Naive thymus-derived CD8-positive, alpha-beta T cell (primary cell): ENCODE results near the gene ZNF689. TPM values are rescaled to one million over a fixed set of nuclear protein-coding genes. Genes with fewer than 3 reads are reported as not detected.

Experiments used
- ATAC-seq, 2 donors: fragments of 150-1000 bp; cut with Tn5 transposase in 1 of 2; sonication (Bioruptor Pico), chemical (Tn5 transposase) in 1 of 2; 1 replicate in 1 of 2; 2 replicates in 1 of 2; pipeline ENCODE4 v1.10.0; 2021; ENCODE audit warnings: mild to moderate bottlenecking in 2 of 2, moderate library complexity in 2 of 2
- POLR2A ChIA-PET: fragments of 350-600 bp; sonication (Branson Sonifier 250); formaldehyde crosslinking; loops from one replicate; lab custom pipeline; 2021; ENCODE audit warnings: antibody characterized with exemption; lab: Charles Lee
- DNase-seq, 10 donors: peaks; one replicate each; pipeline versions ENCODE4 v3.0.0 to v3.0.0-alpha.2; 2020 to 2022
- H3K27ac Mint-ChIP-seq, 10 donors: one replicate each; pipeline ENCODE4 v1.8.0; 2020 to 2022; ENCODE audit warnings: mild to moderate bottlenecking in 10 of 10, mixed read lengths in 10 of 10, moderate library complexity in 4 of 10, inconsistent platforms in 1 of 10
- H3K27me3 Mint-ChIP-seq, 5 donors: one replicate each; pipeline ENCODE4 v1.8.0; 2021 to 2022; ENCODE audit warnings: mixed read lengths in 5 of 5
- H3K36me3 Mint-ChIP-seq, 3 donors: one replicate each; pipeline ENCODE4 v1.8.0; 2020 to 2022; ENCODE audit warnings: mixed read lengths in 3 of 3, mild to moderate bottlenecking in 2 of 3, inconsistent platforms in 1 of 3
- H3K4me1 Mint-ChIP-seq, 4 donors: one replicate each; pipeline ENCODE4 v1.8.0; 2021 to 2022; ENCODE audit warnings: mixed read lengths in 4 of 4
- H3K4me3 Mint-ChIP-seq, 10 donors: one replicate each; pipeline ENCODE4 v1.8.0; 2020 to 2022; ENCODE audit warnings: mild to moderate bottlenecking in 10 of 10, mixed read lengths in 10 of 10, moderate library complexity in 6 of 10, inconsistent platforms in 1 of 10
- H3K9me3 Mint-ChIP-seq, 9 donors: one replicate each; pipeline ENCODE4 v1.8.0; 2020 to 2022; ENCODE audit warnings: mixed read lengths in 9 of 9, mild to moderate bottlenecking in 3 of 9, inconsistent platforms in 1 of 9, moderate library complexity in 1 of 9
- polyA plus RNA-seq, 3 donors: library from polyadenylated mRNA; unstranded; fragments of 300-500 nt; fragmentation: Illumina TruSeq; gene quantifications; one replicate each; pipeline ENCODE4 v1.2.3, GENCODE V29; 2021
- total RNA-seq, 8 experiments: library from RNA in 2 of 8; stranded (reverse) in 2 of 8; gene quantifications; one replicate each; pipeline ENCODE4 v1.2.3 and lab custom pipeline; 2021 to 2026

Gene ZNF689
- total and polyA plus RNA-seq, 5 experiments from 2014 or later = 7.7 to 13.7 (median 11.0) TPM

DNA sequence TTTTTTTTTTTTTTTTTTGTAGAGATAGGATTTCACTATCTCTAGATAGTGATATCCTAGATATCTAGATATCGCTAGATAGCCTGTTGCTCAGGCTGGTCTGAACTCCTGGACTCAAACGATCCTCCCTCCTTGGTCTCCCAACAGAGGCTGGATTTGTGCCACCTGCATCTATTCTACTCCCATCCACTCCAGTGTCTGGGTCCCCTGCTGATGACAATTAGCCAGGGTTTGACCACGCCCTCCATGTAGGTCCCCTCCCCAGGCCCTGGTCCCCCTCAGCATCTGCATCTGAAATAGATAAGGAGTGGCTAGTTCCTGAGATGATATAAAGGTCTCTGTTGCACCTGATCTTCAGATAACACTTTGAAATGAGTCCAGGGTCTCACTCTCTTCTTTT lies 40.9 kb downstream of the ZNF689 start:
- Mint-ChIP-seq H3K4me1 (peaks cover 17 to 57% (median 37%) of the 10 kb centered on the region in 4 donors), H3K27ac (peak overlapping the region in 8 of 10 donors; percentile 25 to 100 (median 94)), H3K27me3 (no peaks in the 10 kb centered on the region), H3K9me3 (no peaks in the 10 kb centered on the region), H3K36me3 (peaks cover 0 to 3% (median 0%) of the 10 kb centered on the region in 3 donors), H3K4me3 (peak overlapping the region in 7 of 10 donors; percentile 12 to 65 (median 31))
- POLR2A ChIA-PET = interaction anchor here (0.6 to 3.0 kb wide), 6 partner anchors 11 to 255 kb away, joined by 3 to 31 read pairs (median 8); partner anchors contain the start of genes DCTPP1, ZNF764 and ZNF785
- ATAC-seq (no peak), DNase-seq (no peak)

DNA sequence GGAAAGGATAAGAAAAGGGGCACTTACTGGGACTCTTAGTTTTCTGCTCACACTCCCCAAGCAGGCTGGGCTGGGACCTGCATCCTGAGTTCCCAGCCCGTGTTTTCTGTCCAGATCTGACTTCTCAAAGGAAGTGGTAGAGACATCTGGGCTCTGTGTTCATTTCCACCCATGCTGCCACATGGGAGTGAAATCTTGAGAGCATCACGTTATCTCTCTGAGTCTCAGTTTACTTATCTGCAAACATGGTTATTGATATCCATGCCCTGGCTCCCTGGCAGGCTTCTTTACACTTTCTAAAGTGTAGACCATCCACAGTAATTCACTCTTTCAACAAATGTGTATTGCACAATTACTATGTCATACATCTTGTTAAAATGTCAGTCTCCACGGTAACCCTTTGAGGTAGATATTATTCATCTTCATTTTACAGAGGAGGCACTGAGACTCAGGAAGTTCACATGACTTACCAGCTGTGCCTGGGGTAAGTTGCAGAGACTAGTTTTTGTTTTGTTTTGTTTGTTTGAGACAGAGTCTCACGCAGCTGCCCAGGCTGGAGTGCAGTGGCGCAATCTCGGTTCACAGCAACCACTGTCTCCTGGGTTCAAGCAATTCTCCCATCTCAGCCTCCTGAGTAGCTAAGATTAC lies 42.1 kb downstream of the ZNF689 start:
- Mint-ChIP-seq H3K9me3 (no peaks in the 10 kb centered on the region), H3K27ac (peak overlapping the region; percentile 94 to 100 (median 99)), H3K27me3 (no peaks in the 10 kb centered on the region), H3K4me1 (peaks cover 15 to 52% (median 34%) of the 10 kb centered on the region in 4 donors), H3K4me3 (peak overlapping the region; percentile 64 to 90 (median 82)), H3K36me3 (peaks cover 0 to 3% (median 0%) of the 10 kb centered on the region in 3 donors)
- ATAC-seq (peak; percentile 36 to 46), DNase-seq (peak in 9 of 10 donors; percentile 11 to 78 (median 41))
- POLR2A ChIA-PET = interaction anchor here (0.5 to 3.0 kb wide), 12 partner anchors 10 to 681 kb away, joined by 3 to 31 read pairs (median 4); partner anchors contain the start of genes FBRS, SEPTIN1, ZNF764 and ZNF785

DNA sequence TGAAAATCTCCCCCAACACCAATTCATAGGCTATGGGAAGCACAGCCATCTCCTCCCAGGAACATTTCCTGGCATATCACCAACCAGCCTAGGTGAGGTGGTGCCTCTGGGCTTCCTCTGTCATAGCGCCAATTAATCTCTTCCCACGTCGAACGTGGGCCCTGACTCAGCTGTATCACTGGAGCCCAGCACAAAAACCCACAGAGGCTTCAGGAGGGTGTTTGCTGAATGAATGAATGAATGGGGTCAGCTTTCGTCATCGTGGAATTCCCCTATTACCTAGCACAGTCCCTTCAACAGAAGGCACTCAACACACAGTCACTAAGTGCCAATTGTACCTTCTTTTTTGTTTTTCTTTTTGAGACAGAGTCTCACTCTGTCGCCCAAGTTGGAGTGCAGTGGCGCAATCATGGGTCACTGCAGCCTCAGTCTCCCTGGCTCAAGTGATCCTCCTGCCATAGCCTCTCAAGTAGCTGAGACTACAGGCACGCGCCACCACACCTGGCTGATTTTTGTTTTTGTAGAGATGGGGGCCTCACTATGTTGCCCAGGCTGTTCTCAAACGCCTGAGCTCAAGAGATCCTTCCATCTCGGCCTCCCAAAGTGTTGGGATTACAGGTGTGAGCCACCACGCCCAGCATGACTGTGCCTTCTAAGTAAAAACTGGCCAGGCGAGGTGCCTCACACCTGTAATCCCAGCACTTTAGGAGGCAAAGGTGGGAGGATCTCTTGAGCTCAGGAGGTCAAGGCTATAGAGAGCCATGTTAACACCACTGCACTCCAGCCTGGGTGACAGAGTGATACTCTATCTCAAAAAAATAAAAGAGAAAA lies 42.8 kb downstream of the ZNF689 start:
- POLR2A ChIA-PET = interaction anchor here (0.6 to 3.0 kb wide), 5 partner anchors 9 to 508 kb away, joined by 4 to 31 read pairs (median 9); partner anchors contain the start of genes FBRS, ZNF764 and ZNF785
- Mint-ChIP-seq H3K36me3 (peaks cover 0 to 3% (median 0%) of the 10 kb centered on the region in 3 donors), H3K27me3 (no peaks in the 10 kb centered on the region), H3K4me3 (peak overlapping the region in 8 of 10 donors; percentile 72 to 90 (median 84)), H3K4me1 (peaks cover 15 to 51% (median 34%) of the 10 kb centered on the region in 4 donors), H3K27ac (peak overlapping the region; percentile 94 to 100 (median 99)), H3K9me3 (no peaks in the 10 kb centered on the region)
- no peak for DNase-seq
- no peak for ATAC-seq

DNA sequence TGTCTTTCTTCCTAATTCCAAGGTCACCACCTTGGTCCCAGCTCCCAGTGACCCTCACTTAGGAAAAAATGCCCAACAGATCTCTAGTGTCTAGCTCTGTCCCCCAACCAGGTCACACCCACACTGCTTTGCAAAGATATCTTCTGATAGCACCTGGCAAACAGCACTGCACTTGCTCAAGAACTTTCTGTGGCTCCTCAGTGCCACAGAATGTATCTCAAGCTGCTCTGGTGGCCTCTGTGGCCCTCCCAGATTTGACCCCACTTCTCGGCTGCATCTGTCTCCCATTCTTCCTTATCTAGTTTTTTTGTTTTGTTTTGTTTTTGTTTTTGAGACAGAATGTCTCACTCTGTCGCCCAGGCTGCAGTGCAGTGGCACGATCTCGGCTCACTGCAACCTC lies 43.7 kb downstream of the ZNF689 start:
- Mint-ChIP-seq H3K36me3 (no peaks in the 10 kb centered on the region), H3K9me3 (no peaks in the 10 kb centered on the region), H3K27me3 (no peaks in the 10 kb centered on the region), H3K27ac (peak overlapping the region; percentile 16 to 97 (median 78)), H3K4me1 (peaks cover 11 to 48% (median 31%) of the 10 kb centered on the region in 4 donors), H3K4me3 (peak overlapping the region in 1 of 10 donors; percentile 25)
- no peak for DNase-seq
- ATAC-seq = no peak
- POLR2A ChIA-PET = interaction anchor here (1.1 to 3.0 kb wide), 3 partner anchors 8 to 94 kb away, joined by 4 to 31 read pairs (median 5); partner anchors contain the start of genes ZNF764 and ZNF785

DNA sequence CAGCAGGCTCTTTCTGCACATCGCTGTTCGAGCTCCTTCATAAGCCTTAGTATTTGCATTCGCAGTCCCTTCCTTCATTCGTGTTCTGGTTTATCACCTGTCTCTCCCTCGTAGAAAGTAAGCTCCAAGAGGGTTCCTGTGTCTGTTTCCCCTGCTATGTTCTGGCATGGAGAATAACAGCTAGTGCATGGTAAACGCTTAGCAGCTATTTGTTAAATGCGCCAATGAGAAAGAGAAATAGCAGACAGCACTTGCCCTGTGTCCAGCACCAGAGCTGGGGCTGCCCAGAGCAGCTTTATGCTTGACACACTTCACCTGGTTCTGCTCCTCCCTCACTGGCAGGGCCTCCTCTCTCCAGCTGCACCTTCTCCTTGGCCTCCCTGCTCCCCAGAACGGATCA lies 44.2 kb downstream of the ZNF689 start:
- H3K27me3 Mint-ChIP-seq = no peaks in the 10 kb centered on the region
- no peaks in the 10 kb centered on the region for H3K36me3 Mint-ChIP-seq
- no peaks in the 10 kb centered on the region for H3K9me3 Mint-ChIP-seq
- peak overlapping the region in 7 of 10 donors; percentile 38 to 97 (median 77) for H3K27ac Mint-ChIP-seq
- DNase-seq = no peak
- no peak overlapping the region for H3K4me3 Mint-ChIP-seq
- POLR2A ChIA-PET = interaction anchor here (0.8 to 1.1 kb wide), 2 partner anchors 20 to 34 kb away, joined by 4 to 5 read pairs; partner anchors contain the start of gene ZNF785
- H3K4me1 Mint-ChIP-seq = peaks cover 14 to 50% (median 34%) of the 10 kb centered on the region in 4 donors
- ATAC-seq = no peak

DNA sequence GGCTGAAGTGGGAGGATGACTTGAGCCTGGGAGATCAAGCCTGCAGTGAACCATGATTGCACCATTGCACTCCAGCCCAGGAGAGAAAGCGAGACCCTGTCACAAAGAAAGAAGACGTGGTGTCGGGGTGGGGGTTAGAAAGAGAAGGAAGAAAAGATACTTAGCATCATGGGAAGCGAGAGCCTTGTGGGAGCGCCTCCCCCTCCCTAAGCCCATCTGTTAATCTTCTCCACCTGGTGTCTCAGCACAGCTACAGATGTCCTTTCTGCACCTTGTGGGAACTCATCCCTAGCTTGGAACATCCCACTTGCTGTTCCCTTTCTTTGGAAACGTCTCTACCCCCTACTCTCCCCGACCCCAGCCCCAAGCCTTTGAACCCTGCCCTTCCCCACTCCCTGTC lies 44.7 kb downstream of the ZNF689 start:
- Mint-ChIP-seq H3K9me3 (no peaks in the 10 kb centered on the region), H3K4me1 (peaks cover 12 to 49% (median 34%) of the 10 kb centered on the region in 4 donors), H3K27ac (peak overlapping the region in 6 of 10 donors; percentile 9 to 67 (median 32)), H3K36me3 (no peaks in the 10 kb centered on the region), H3K4me3 (no peak overlapping the region), H3K27me3 (no peaks in the 10 kb centered on the region)
- DNase-seq = no peak
- ATAC-seq = no peak
- POLR2A ChIA-PET = interaction anchor here (0.8 to 1.1 kb wide), 2 partner anchors 20 to 34 kb away, joined by 4 to 5 read pairs; partner anchors contain the start of gene ZNF785

DNA sequence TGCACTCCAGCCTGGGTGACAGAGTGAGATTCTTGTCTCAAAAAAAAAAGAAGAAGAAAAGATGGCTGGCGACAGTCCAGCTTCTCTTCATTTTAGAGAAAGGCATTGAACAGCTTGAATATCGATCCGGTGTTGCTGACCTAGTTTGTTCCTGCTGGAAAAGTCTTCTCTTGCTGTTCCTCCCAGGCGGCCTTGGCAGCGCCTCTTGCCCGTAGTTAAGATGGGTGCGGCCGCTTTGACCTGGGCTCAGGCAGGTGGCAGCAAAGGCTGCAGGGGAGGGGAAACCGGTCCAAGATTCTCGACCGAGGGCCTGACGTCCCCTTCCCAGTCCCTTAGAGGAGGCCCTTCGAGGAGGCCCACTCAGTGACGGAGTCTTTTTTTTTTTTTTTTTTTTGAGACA lies 48.2 kb downstream of the ZNF689 start:
- H3K36me3 Mint-ChIP-seq = no peaks in the 10 kb centered on the region
- H3K9me3 Mint-ChIP-seq = no peaks in the 10 kb centered on the region
- H3K4me1 Mint-ChIP-seq = peaks cover 6 to 35% (median 32%) of the 10 kb centered on the region in 4 donors
- H3K27ac Mint-ChIP-seq = peak overlapping the region in 5 of 10 donors; percentile 37 to 87 (median 81)
- H3K27me3 Mint-ChIP-seq = no peaks in the 10 kb centered on the region
- ATAC-seq = no peak
- no peak for DNase-seq
- POLR2A ChIA-PET = interaction anchor here (0.7 to 3.5 kb wide), 9 partner anchors 9 to 131 kb away, joined by 3 to 38 read pairs (median 4); partner anchors contain the start of genes ZNF688, ZNF747 and ZNF785
- H3K4me3 Mint-ChIP-seq = peak overlapping the region in 9 of 10 donors; percentile 18 to 87 (median 79)

DNA sequence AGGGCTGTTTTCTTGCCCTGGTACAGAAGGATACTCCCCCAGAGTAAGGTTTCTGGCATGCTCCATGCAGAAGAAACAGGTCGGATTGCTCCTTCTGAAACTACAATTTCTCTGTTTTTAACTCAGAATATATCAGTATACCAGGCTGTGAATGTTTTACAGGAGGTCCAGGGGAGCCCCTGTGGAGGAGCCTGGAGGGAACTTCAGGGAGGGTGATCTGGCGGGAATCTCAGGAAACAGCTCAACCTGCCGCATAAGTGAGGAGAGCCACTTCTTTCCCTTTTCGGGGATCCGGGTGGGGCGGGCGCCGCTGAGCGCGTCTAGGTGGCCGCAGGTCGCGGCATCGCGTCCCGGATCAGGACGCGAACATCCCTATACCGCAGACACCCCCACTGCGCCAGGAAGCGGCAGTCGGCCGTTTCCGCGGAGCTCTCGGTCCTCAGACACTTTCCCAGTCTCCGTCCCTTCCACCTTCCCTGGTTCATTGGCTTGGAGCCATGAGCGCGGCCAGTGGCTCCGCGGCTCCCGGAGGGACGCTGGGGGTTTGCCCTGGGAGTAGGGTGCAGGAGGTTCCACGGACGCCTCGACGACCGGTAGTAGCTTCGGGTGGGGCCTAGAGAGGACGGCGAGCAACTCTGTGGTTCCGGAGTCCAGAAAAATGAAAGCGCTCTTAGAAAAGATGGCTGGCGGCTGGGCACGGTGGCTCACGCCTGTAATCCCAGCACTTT lies 48.9 kb downstream of the ZNF689 start:
- H3K36me3 Mint-ChIP-seq = peaks cover 0 to 1% (median 0%) of the 10 kb centered on the region in 3 donors
- peaks cover 6 to 35% (median 30%) of the 10 kb centered on the region in 4 donors for H3K4me1 Mint-ChIP-seq
- no peaks in the 10 kb centered on the region for H3K9me3 Mint-ChIP-seq
- H3K27ac Mint-ChIP-seq = peak overlapping the region; percentile 69 to 87 (median 80)
- no peak for ATAC-seq
- POLR2A ChIA-PET = interaction anchor here (0.6 to 3.5 kb wide), 11 partner anchors 10 to 143 kb away, joined by 3 to 38 read pairs (median 4); partner anchors contain the start of genes FBRS, PRR14, ZNF688 and ZNF747
- DNase-seq = peak in 2 of 10 donors; percentile 12 to 15
- no peaks in the 10 kb centered on the region for H3K27me3 Mint-ChIP-seq
- peak overlapping the region; percentile 74 to 87 (median 83) for H3K4me3 Mint-ChIP-seq

DNA sequence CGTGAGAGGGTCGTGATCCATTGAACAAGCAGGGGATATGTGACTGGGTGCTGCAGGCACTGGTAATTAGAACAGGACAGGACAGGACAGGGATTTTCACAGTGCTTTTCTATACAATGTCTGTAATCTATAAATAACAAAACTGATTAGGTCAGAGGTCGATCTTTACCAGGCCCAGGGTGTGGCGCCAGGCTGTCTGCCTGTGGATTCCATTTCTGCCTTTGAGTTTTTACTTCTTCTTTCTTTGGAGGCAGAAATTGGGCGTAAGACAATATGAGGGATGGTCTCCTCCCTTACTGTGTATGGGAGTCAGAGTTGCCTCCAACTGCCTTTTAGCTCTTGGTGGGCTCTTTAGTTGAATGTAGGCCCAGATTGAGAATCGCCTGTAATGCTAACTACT lies 50.5 kb downstream of the ZNF689 start:
- Mint-ChIP-seq H3K4me1 (peaks cover 10 to 39% (median 35%) of the 10 kb centered on the region in 4 donors), H3K9me3 (no peaks in the 10 kb centered on the region), H3K27me3 (no peaks in the 10 kb centered on the region), H3K36me3 (peaks cover 0 to 13% (median 0%) of the 10 kb centered on the region in 3 donors), H3K4me3 (peak overlapping the region in 8 of 10 donors; percentile 11 to 89 (median 70)), H3K27ac (peak overlapping the region in 8 of 10 donors; percentile 25 to 95 (median 86))
- DNase-seq (no peak), ATAC-seq (no peak)
- POLR2A ChIA-PET = interaction anchor here (1.7 to 3.5 kb wide), 6 partner anchors 8 to 26 kb away, joined by 8 to 131 read pairs (median 34); partner anchors contain the start of genes ZNF688, ZNF747 and ZNF785

DNA sequence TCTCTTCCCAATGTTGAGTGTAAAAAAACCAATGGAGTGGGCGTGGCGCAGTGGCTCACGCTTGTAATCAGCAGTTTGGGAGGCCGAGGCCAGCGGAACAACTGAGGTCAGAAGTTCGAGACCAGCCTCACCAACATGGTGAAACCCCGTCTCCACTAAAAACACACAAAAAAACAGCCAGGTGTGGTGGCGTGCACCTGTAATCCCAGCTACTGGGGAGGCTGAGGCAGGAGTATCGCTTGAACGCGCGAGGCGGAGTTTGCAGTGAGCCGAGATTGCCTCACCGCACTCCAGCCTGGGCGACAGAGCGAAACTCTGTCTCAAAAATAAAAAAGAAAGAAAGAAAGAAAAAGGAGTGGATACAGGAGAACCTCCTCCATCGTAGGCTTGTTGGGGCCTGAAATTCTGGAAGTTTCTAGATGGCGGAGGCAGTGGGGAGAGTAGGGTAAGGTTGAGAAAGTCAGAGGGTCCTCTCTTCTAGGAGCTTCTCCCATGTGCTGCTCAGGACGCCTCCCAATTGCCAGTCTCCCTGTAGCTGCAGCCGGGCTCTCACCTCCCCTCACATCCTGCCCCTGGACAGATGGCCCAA lies 51.3 kb downstream of the ZNF689 start:
- ATAC-seq (no peak), DNase-seq (no peak)
- peaks cover 10 to 46% (median 41%) of the 10 kb centered on the region in 4 donors for H3K4me1 Mint-ChIP-seq
- H3K27me3 Mint-ChIP-seq = no peaks in the 10 kb centered on the region
- peak overlapping the region; percentile 85 to 97 (median 94) for H3K27ac Mint-ChIP-seq
- H3K9me3 Mint-ChIP-seq = no peaks in the 10 kb centered on the region
- peaks cover 0 to 20% (median 0%) of the 10 kb centered on the region in 3 donors for H3K36me3 Mint-ChIP-seq
- POLR2A ChIA-PET = interaction anchor here (0.6 to 3.5 kb wide), 29 partner anchors 9 to 559 kb away, joined by 3 to 131 read pairs (median 5); partner anchors contain the start of genes ALDOA, DCTPP1, FBRS and KAT8
- H3K4me3 Mint-ChIP-seq = peak overlapping the region; percentile 82 to 93 (median 86)
